H9 (cell line): ENCODE results near the gene QRICH2. TPM values are rescaled to one million over a fixed set of nuclear protein-coding genes. Genes with fewer than 3 reads are reported as not detected.

ENCODE experiments used
- DNase-seq: peaks from one replicate; pipeline ENCODE4 v3.0.0-alpha.2; 2017
- H2AFZ ChIP-seq: one replicate; pipeline ENCODE4 v1.6.1; 2013; ENCODE audit warnings: mild to moderate bottlenecking, low read length, control low read depth, moderate library complexity
- H2AK5ac ChIP-seq: 2 replicates; pipeline ENCODE4 v1.6.1; 2013; ENCODE audit warnings: low read length, control low read depth, mixed read lengths; ENCODE audit not compliant: insufficient read length
- H2BK120ac ChIP-seq: one replicate; pipeline ENCODE4 v1.6.1; 2013; ENCODE audit warnings: low read depth, mild to moderate bottlenecking, low read length, control low read depth, inconsistent platforms; ENCODE audit not compliant: poor library complexity, severe bottlenecking
- H2BK12ac ChIP-seq: 2 replicates; pipeline ENCODE4 v1.6.1; 2013; ENCODE audit warnings: low read length, control low read depth, mixed read lengths, low read depth; ENCODE audit not compliant: insufficient read length
- H2BK15ac ChIP-seq: 2 replicates; pipeline ENCODE4 v1.6.1; 2013; ENCODE audit warnings: low read depth, low read length, control low read depth
- H2BK20ac ChIP-seq: one replicate; pipeline ENCODE4 v1.6.1; 2013; ENCODE audit warnings: low read depth, mild to moderate bottlenecking, low read length, control low read depth, inconsistent platforms; ENCODE audit not compliant: poor library complexity, severe bottlenecking
- H2BK5ac ChIP-seq: 2 replicates; pipeline ENCODE4 v1.6.1; 2013; ENCODE audit warnings: low read length, control low read depth, mixed read lengths; ENCODE audit not compliant: insufficient read length
- H3K14ac ChIP-seq: 2 replicates; pipeline ENCODE4 v1.6.1; 2013; ENCODE audit warnings: low read length, control low read depth; ENCODE audit not compliant: insufficient read depth
- H3K18ac ChIP-seq: 2 replicates; pipeline ENCODE4 v1.6.1; 2013; ENCODE audit warnings: low read depth, mild to moderate bottlenecking, mixed read lengths, low read length, control low read depth; ENCODE audit not compliant: insufficient read length
- H3K23ac ChIP-seq: 2 replicates; pipeline ENCODE4 v1.6.1; 2013; ENCODE audit warnings: low read length, control low read depth, mixed read lengths, low read depth; ENCODE audit not compliant: insufficient read length
- H3K23me2 ChIP-seq: 2 replicates; pipeline ENCODE4 v1.6.1; 2013; ENCODE audit warnings: low read depth, mild to moderate bottlenecking, mixed read lengths, low read length, control low read depth; ENCODE audit not compliant: insufficient read length, poor library complexity, severe bottlenecking
- H3K27ac ChIP-seq: 2 replicates; pipeline ENCODE4 v1.5.1; 2013; ENCODE audit warnings: low read length, control low read depth, mixed read lengths, low read depth; ENCODE audit not compliant: insufficient read length
- H3K27me3 ChIP-seq: 2 replicates; pipeline ENCODE4 v1.6.1; 2013; ENCODE audit warnings: low read length, control low read depth, inconsistent platforms; ENCODE audit not compliant: insufficient read depth
- H3K4ac ChIP-seq: 2 replicates; pipeline ENCODE4 v1.6.1; 2013; ENCODE audit warnings: low read depth, mild to moderate bottlenecking, control low read depth, inconsistent platforms, low read length, moderate library complexity
- H3K4me1 ChIP-seq: 2 replicates; pipeline ENCODE4 v1.6.1; 2013; ENCODE audit warnings: low read length, control low read depth, inconsistent platforms; ENCODE audit not compliant: insufficient read depth
- H3K4me2 ChIP-seq: 2 replicates; pipeline ENCODE4 v1.6.1; 2013; ENCODE audit warnings: low read length, control low read depth, mixed read lengths; ENCODE audit not compliant: insufficient read length, insufficient read depth
- H3K56ac ChIP-seq: 2 replicates; pipeline ENCODE4 v1.6.1; 2013; ENCODE audit warnings: low read depth, mild to moderate bottlenecking, mixed read lengths, low read length, control low read depth; ENCODE audit not compliant: insufficient read length
- H3K79me1 ChIP-seq: 2 replicates; pipeline ENCODE4 v1.6.1; 2013; ENCODE audit warnings: low read depth, mild to moderate bottlenecking, moderate library complexity, low read length, control low read depth, inconsistent platforms; ENCODE audit not compliant: insufficient read depth, poor library complexity, severe bottlenecking
- H3K79me2 ChIP-seq: 2 replicates; pipeline ENCODE4 v1.6.1; 2013; ENCODE audit warnings: low read length, control low read depth, inconsistent platforms; ENCODE audit not compliant: insufficient read depth
- H3K9ac ChIP-seq: 2 replicates; pipeline ENCODE4 v1.6.1; 2013; ENCODE audit warnings: low read length, control low read depth, mixed read lengths; ENCODE audit not compliant: insufficient read length; ENCODE audit errors: extremely low read depth
- H3K9me3 ChIP-seq: one replicate; pipeline ENCODE4 v1.6.1; 2013; ENCODE audit warnings: low read depth, low read length, inconsistent platforms; ENCODE audit not compliant: control insufficient read depth
- H3T11ph ChIP-seq: one replicate; pipeline ENCODE4 v1.6.1; 2013; ENCODE audit warnings: mild to moderate bottlenecking, low read length, control low read depth, inconsistent platforms
- H4K20me1 ChIP-seq: one replicate; pipeline ENCODE4 v1.6.1; 2013; ENCODE audit not compliant: control insufficient read depth, insufficient read length, insufficient read depth
- H4K5ac ChIP-seq: 2 replicates; pipeline ENCODE4 v1.6.1; 2013; ENCODE audit warnings: low read depth, mild to moderate bottlenecking, mixed read lengths, low read length, control low read depth; ENCODE audit not compliant: insufficient read length
- H4K8ac ChIP-seq: replicated peaks from 2 replicates; pipeline ENCODE4 v1.6.1; 2013; ENCODE audit warnings: low read length, control low read depth, mixed read lengths, low read depth; ENCODE audit not compliant: insufficient read length
- H4K91ac ChIP-seq: 2 replicates; pipeline ENCODE4 v1.6.1; 2013; ENCODE audit warnings: low read depth, mild to moderate bottlenecking, moderate library complexity, mixed read lengths, low read length, control low read depth; ENCODE audit not compliant: insufficient read length
- H3K27ac Mint-ChIP-seq, 3 experiments: 2 replicates in 2 of 3; 3 replicates in 1 of 3; pipeline ENCODE4 v1.8.0; 2020 to 2021; ENCODE audit warnings: mixed read lengths in 3 of 3, mild to moderate bottlenecking in 1 of 3, moderate library complexity in 1 of 3
- H3K27me3 Mint-ChIP-seq: 2 replicates; pipeline ENCODE4 v1.8.0; 2021; ENCODE audit warnings: low read depth, mild to moderate bottlenecking, moderate library complexity, mixed read lengths
- H3K36me3 Mint-ChIP-seq, 3 experiments: 2 replicates in 2 of 3; 3 replicates in 1 of 3; pipeline ENCODE4 v1.8.0; 2020 to 2021; ENCODE audit warnings: low read depth in 3 of 3, mixed read lengths in 3 of 3; ENCODE audit not compliant: insufficient read depth in 1 of 3
- H3K4me1 Mint-ChIP-seq, 2 experiments: 2 replicates each; pipeline ENCODE4 v1.8.0; 2020; ENCODE audit warnings: mixed read lengths in 2 of 2
- H3K4me3 Mint-ChIP-seq, 2 experiments: 2 replicates in 1 of 2; 3 replicates in 1 of 2; pipeline ENCODE4 v1.8.0; 2020 to 2021; ENCODE audit warnings: mild to moderate bottlenecking in 2 of 2, mixed read lengths in 2 of 2, moderate library complexity in 1 of 2
- H3K9me3 Mint-ChIP-seq, 2 experiments: 2 replicates in 1 of 2; 3 replicates in 1 of 2; pipeline ENCODE4 v1.8.0; 2020; ENCODE audit warnings: mild to moderate bottlenecking in 2 of 2, mixed read lengths in 2 of 2, moderate library complexity in 1 of 2
- CTCF ChIP-seq: fragments of 200-600 bp; sonication (generic); conservative IDR thresholded peaks from 3 replicates; pipeline ENCODE4 v1.8.0; 2021; ENCODE audit warnings: antibody characterized with exemption, mild to moderate bottlenecking
- WGBS: extraction: QIAGEN DNeasy Blood & Tissue Kit; methylation state at CpG from one replicate; pipeline ENCODE4 v1.1.7; 2013; ENCODE audit warnings: missing lambda C conversion rate, low lambda C conversion rate, mixed read lengths; ENCODE audit not compliant: insufficient read length; ENCODE audit errors: extremely low coverage; 5-methylcytosine and 5-hydroxymethylcytosine counted together
- total RNA-seq: library from RNA; stranded (reverse); gene quantifications from 2 replicates; pipeline ENCODE4 v1.2.1, GENCODE V29; 2021

QRICH2 gene
- total RNA-seq, 1 experiment from 2014 or later, result 3.2 TPM

DNA sequence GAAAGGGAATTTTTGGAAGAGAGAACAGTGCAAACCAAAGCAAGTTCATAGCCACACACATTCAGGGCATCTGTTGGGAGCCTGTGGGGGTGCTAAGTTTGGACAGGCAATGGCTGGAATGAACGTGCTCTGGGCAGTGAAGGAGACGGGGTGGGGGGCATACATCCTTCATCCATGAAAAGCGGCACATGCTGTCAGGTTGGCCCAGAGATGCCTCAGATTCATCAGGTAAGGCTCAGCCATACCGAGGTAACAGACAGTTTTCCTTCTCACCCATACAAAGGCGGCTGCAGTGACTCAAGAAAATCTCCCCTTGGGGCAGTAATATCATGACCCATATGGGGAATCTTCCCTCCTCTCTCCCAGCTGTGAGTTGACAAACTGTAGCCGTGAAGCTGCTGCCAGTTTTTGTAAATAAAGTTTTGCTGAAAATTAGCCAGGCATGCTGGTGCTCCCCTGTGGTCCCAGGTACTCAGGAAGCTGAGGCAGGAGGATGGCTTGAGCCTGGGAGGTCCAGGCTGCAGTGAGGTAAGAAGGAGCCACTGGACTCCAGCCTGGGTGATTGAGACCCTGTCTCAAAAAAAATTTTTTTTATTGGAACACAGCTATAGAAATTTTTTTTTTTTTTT, 52.2 kb downstream of the QRICH2 start:
- Histone ChIP-seq H3K4ac (no peak overlapping the region), H2BK12ac (no peak overlapping the region), H3K18ac (no peak overlapping the region), H2BK5ac (no peak overlapping the region), H4K91ac (no peak overlapping the region), H2BK20ac (no peak overlapping the region), H2BK120ac (no peak overlapping the region), H4K20me1 (no peaks in the 10 kb centered on the region), H3K27me3 (no peaks in the 10 kb centered on the region), H3K9me3 (no peaks in the 10 kb centered on the region), H3K79me2 (no peaks in the 10 kb centered on the region), H3K4me1 (no peaks in the 10 kb centered on the region), H3K27ac (no peak overlapping the region), H4K8ac (no peak overlapping the region), H3K14ac (no peak overlapping the region), H3K4me2 (no peak overlapping the region), H3K23ac (no peak overlapping the region), H3T11ph (no peak overlapping the region), H3K56ac (no peak overlapping the region), H3K9ac (no peak overlapping the region), H3K79me1 (no peaks in the 10 kb centered on the region), H2BK15ac (no peak overlapping the region), H2AFZ (no peak overlapping the region), H3K23me2 (no peaks in the 10 kb centered on the region), H4K5ac (no peak overlapping the region), H2AK5ac (no peak overlapping the region)
- Mint-ChIP-seq H3K4me3 (no peak overlapping the region), H3K36me3 (peaks cover 0 to 3% (median 0%) of the 10 kb centered on the region in 3 experiments; a peak in 1 of 7 replicates), H3K27me3 (no peaks in the 10 kb centered on the region; the same call in none of the 2 replicates), H3K4me1 (peaks cover 8% of the 10 kb centered on the region in 2 experiments; a peak in 3 of 4 replicates), H3K9me3 (peaks cover 0 to 2% of the 10 kb centered on the region in 2 experiments; a peak in 1 of 5 replicates), H3K27ac (no peak overlapping the region)
- no peak for DNase-seq
- no peak for TF ChIP-seq CTCF
- no CpG with 5 or more reads among the region's 6 CpGs for WGBS
